ENCODE measurements around the gene PPP1R14D.

GRCh38 chr15:40821195-40821594 is 7.3 kb downstream of the PPP1R14D start:
- TF ChIP-seq POLR2A (IDR thresholded peaks at IDR 0.05) = no peak
- no peak for TF ChIP-seq POLR2AphosphoS5 (IDR thresholded peaks at IDR 0.05)
- no peak for TF ChIP-seq CTCF (IDR thresholded peaks at IDR 0.05)
- no peak for TF ChIP-seq EP300 (IDR thresholded peaks at IDR 0.05)
